ENCODE measurements around the gene PSG2.
"Not testable (repeated sequence)": the region's sequence is repeated elsewhere in the genome, so short reads cannot be mapped to it uniquely, and the experiment has no call there.

The PSG2 gene

GRCh38 chr19:43043492-43044180, 38.9 kb downstream of the PSG2 start:
- not testable (repeated sequence) for H3K9me3 Mint-ChIP-seq; H3K36me3 Mint-ChIP-seq (ENCODE audit: low read depth); H3K27ac Mint-ChIP-seq; H3K4me1 Mint-ChIP-seq (ENCODE audit: low read depth); DNase-seq; H3K4me3 Mint-ChIP-seq
- H3K27me3 Mint-ChIP-seq, result peaks cover 21% of the 10 kb centered on the region

- not testable (repeated sequence) for H3K4me1 Mint-ChIP-seq (ENCODE audit: low read depth); H3K9me3 Mint-ChIP-seq; H3K36me3 Mint-ChIP-seq (ENCODE audit: low read depth); H3K27ac Mint-ChIP-seq; H3K4me3 Mint-ChIP-seq; DNase-seq
- peaks cover 38% of the 10 kb centered on the region for H3K27me3 Mint-ChIP-seq
Measured at GRCh38 chr19:43031645-43032044, 50.9 kb downstream of the PSG2 start.

GRCh38 chr19:43028866-43029265, 53.6 kb downstream of the PSG2 start:
- DNase-seq, result no peak
- Mint-ChIP-seq H3K27me3 (peaks cover 30% of the 10 kb centered on the region), H3K4me1 (ENCODE audit: low read depth) (no peaks in the 10 kb centered on the region), H3K27ac (no peak overlapping the region), H3K4me3 (no peak overlapping the region), H3K36me3 (ENCODE audit: low read depth) (no peaks in the 10 kb centered on the region), H3K9me3 (no peaks in the 10 kb centered on the region)

GRCh38 chr19:43027985-43028384, 54.5 kb downstream of the PSG2 start:
- not testable (repeated sequence) for H3K4me3 Mint-ChIP-seq; H3K9me3 Mint-ChIP-seq; H3K36me3 Mint-ChIP-seq (ENCODE audit: low read depth); H3K27ac Mint-ChIP-seq; H3K4me1 Mint-ChIP-seq (ENCODE audit: low read depth); DNase-seq
- H3K27me3 Mint-ChIP-seq, result peaks cover 30% of the 10 kb centered on the region

- not testable (repeated sequence) for H3K4me3 Mint-ChIP-seq; DNase-seq; H3K9me3 Mint-ChIP-seq; H3K36me3 Mint-ChIP-seq (ENCODE audit: low read depth); H3K27ac Mint-ChIP-seq; H3K4me1 Mint-ChIP-seq (ENCODE audit: low read depth)
- peaks cover 27% of the 10 kb centered on the region for H3K27me3 Mint-ChIP-seq
Measured at GRCh38 chr19:43027061-43027460, 55.4 kb downstream of the PSG2 start.

- H3K27ac Mint-ChIP-seq; H3K36me3 Mint-ChIP-seq (ENCODE audit: low read depth); H3K4me1 Mint-ChIP-seq (ENCODE audit: low read depth); H3K9me3 Mint-ChIP-seq; DNase-seq; H3K4me3 Mint-ChIP-seq: not testable (repeated sequence)
- H3K27me3 Mint-ChIP-seq, result peaks cover 26% of the 10 kb centered on the region
Measured at GRCh38 chr19:43026369-43026768, 56.1 kb downstream of the PSG2 start, which contains the start of gene PSG11. Gene PSG11 (minus strand): TSS chr19:43026469. CDS start chr19:43026372, 97 bp downstream.

GRCh38 chr19:43022098-43022497, 60.4 kb downstream of the PSG2 start:
- H3K27ac Mint-ChIP-seq; H3K9me3 Mint-ChIP-seq; DNase-seq; H3K4me3 Mint-ChIP-seq; H3K36me3 Mint-ChIP-seq (ENCODE audit: low read depth); H3K27me3 Mint-ChIP-seq; H3K4me1 Mint-ChIP-seq (ENCODE audit: low read depth): not testable (repeated sequence)

- not testable (repeated sequence) for H3K9me3 Mint-ChIP-seq; H3K4me1 Mint-ChIP-seq (ENCODE audit: low read depth); H3K27me3 Mint-ChIP-seq; H3K36me3 Mint-ChIP-seq (ENCODE audit: low read depth); H3K27ac Mint-ChIP-seq; DNase-seq; H3K4me3 Mint-ChIP-seq
Measured at GRCh38 chr19:43021629-43022028, 60.9 kb downstream of the PSG2 start.

- not testable (repeated sequence) for DNase-seq; H3K27ac Mint-ChIP-seq; H3K4me3 Mint-ChIP-seq; H3K9me3 Mint-ChIP-seq; H3K4me1 Mint-ChIP-seq (ENCODE audit: low read depth); H3K36me3 Mint-ChIP-seq (ENCODE audit: low read depth)
- H3K27me3 Mint-ChIP-seq, result peaks cover 10% of the 10 kb centered on the region
Measured at GRCh38 chr19:43019588-43019987, 62.9 kb downstream of the PSG2 start.

All from activated T-cell treated with anti-CD3 and anti-CD28 coated beads, Interleukin-2, amount 50 U/mL, for 24 hours (primary cell).